SK-N-SH (cell line): ENCODE data around the gene FMR1. TPM values are rescaled to one million over a fixed set of nuclear protein-coding genes. Genes with fewer than 3 reads are reported as not detected.

Source experiments
- CTCF ChIA-PET: fragments of 300-600, 350-600 bp; formaldehyde crosslinking; extraction: SDS; loops from one replicate; lab custom pipeline; 2021; lab: Yijun Ruan, JAX
- POLR2A ChIA-PET: fragments of 350-600 bp; sonication (Branson Sonifier 250); formaldehyde crosslinking; extraction: SDS; loops from one replicate; lab custom pipeline; 2020; ENCODE audit warnings: antibody characterized with exemption, inconsistent platforms; lab: Yijun Ruan, JAX
- DNase-seq: peaks from one replicate; pipeline ENCODE4 v3.0.0; 2012
- H2AFZ ChIP-seq: fragments of 200-600 bp; sonication (generic); 2 replicates; pipeline ENCODE4 v1.8.1; 2016; ENCODE audit warnings: antibody characterized with exemption, mild to moderate bottlenecking, low read depth
- H3F3A ChIP-seq: fragments of 200-600 bp; sonication (generic); replicated peaks from 2 replicates; pipeline ENCODE3; 2016; ENCODE audit warnings: antibody characterized with exemption, mild to moderate bottlenecking; ENCODE audit not compliant: insufficient read depth
- H3K27ac ChIP-seq, 2 experiments: fragments of 200-500 bp in 1 of 2; fragments of 200-600 bp in 1 of 2; sonication (Bioruptor generic) in 1 of 2; sonication (generic), shearing (Covaris generic) in 1 of 2; 2 replicates each; pipeline versions ENCODE4 v1.5.1 to v1.6.1; 2014 to 2016; ENCODE audit warnings: low read depth in 2 of 2, inconsistent platforms in 1 of 2, low read length in 1 of 2, mild to moderate bottlenecking in 1 of 2, mixed read lengths in 1 of 2
- H3K27me3 ChIP-seq: fragments of 200-600 bp; sonication (generic), shearing (Covaris generic); 2 replicates; pipeline ENCODE4 v1.6.1; 2016; ENCODE audit warnings: mixed run types; ENCODE audit not compliant: insufficient read depth
- H3K36me3 ChIP-seq, 2 experiments: fragments of 200-500 bp in 1 of 2; fragments of 200-600 bp in 1 of 2; sonication (Bioruptor generic) in 1 of 2; sonication (generic) in 1 of 2; replicated peaks in 1 of 2; 2 replicates each; pipeline versions ENCODE3 to v1.5.1; 2014 to 2016; ENCODE audit warnings: low read length in 1 of 2, mild to moderate bottlenecking in 1 of 2; ENCODE audit not compliant: insufficient read depth in 2 of 2, control insufficient read depth in 1 of 2
- H3K4me1 ChIP-seq, 2 experiments: fragments of 200-500 bp in 1 of 2; fragments of 200-600 bp in 1 of 2; sonication (Bioruptor generic) in 1 of 2; sonication (generic), shearing (Covaris generic) in 1 of 2; 2 replicates each; pipeline versions ENCODE4 v1.5.1 to v1.6.1; 2014 to 2016; ENCODE audit warnings: low read depth in 1 of 2, low read length in 1 of 2, mixed run types in 1 of 2; ENCODE audit not compliant: insufficient read depth in 2 of 2, control insufficient read depth in 1 of 2
- H3K4me2 ChIP-seq: fragments of 200-600 bp; sonication (generic), shearing (Covaris generic); 2 replicates; pipeline ENCODE4 v1.6.1; 2017; ENCODE audit warnings: mixed run types
- H3K4me3 ChIP-seq, 2 experiments: fragments of 200-500 bp in 1 of 2; fragments of 200-600 bp in 1 of 2; sonication (Bioruptor generic) in 1 of 2; sonication (generic), shearing (Covaris generic) in 1 of 2; 2 replicates each; pipeline versions ENCODE4 v1.5.1 to v1.8.1; 2014 to 2016; ENCODE audit warnings: low read depth in 2 of 2, inconsistent platforms in 1 of 2, low read length in 1 of 2, mild to moderate bottlenecking in 1 of 2, mixed read lengths in 1 of 2, moderate library complexity in 1 of 2
- H3K79me2 ChIP-seq: fragments of 200-600 bp; sonication (generic); 2 replicates; pipeline ENCODE4 v1.8.1; 2017; ENCODE audit warnings: mild to moderate bottlenecking; ENCODE audit not compliant: insufficient read depth
- H3K9ac ChIP-seq: fragments of 200-600 bp; sonication (generic); 2 replicates; pipeline ENCODE4 v1.6.1; 2017; ENCODE audit warnings: mixed run types
- H3K9me2 ChIP-seq: fragments of 200-600 bp; sonication (generic); 2 replicates; pipeline ENCODE4 v1.6.1; 2017; ENCODE audit warnings: mixed run types
- H3K9me3 ChIP-seq: fragments of 200-600 bp; sonication (generic); 2 replicates; pipeline ENCODE4 v1.6.1; 2017; ENCODE audit warnings: mixed run types, mild to moderate bottlenecking, moderate library complexity
- H4K20me1 ChIP-seq: fragments of 200-600 bp; sonication (generic); 2 replicates; pipeline ENCODE4 v1.6.1; 2017; ENCODE audit warnings: mild to moderate bottlenecking, mixed run types; ENCODE audit not compliant: insufficient read depth
- CHD2 ChIP-seq: fragments of 150-350 bp; IDR thresholded peaks from 2 replicates; pipeline ENCODE4 v1.6.1; 2018; ENCODE audit warnings: low read length; ENCODE audit not compliant: partially characterized antibody
- EP300 ChIP-seq, 2 experiments: IDR thresholded peaks; 2 replicates each; pipeline versions ENCODE4 v1.4.0 to v1.6.1; 2012; ENCODE audit warnings: borderline replicate concordance in 1 of 2, low read depth in 1 of 2, low read length in 1 of 2
- EZH2phosphoT487 ChIP-seq: fragments of 200-600 bp; sonication (generic); IDR thresholded peaks from 2 replicates; pipeline ENCODE4 v1.6.1; 2017; ENCODE audit warnings: low read depth, mixed run types, mild to moderate bottlenecking, antibody characterized with exemption, moderate library complexity, borderline replicate concordance
- FOSL2 ChIP-seq: IDR thresholded peaks from 2 replicates; pipeline ENCODE4 v1.4.0; 2012; ENCODE audit warnings: low read depth, mild to moderate bottlenecking, moderate library complexity, borderline replicate concordance
- GABPA ChIP-seq: IDR thresholded peaks from 2 replicates; pipeline ENCODE4 v1.4.0; 2012; ENCODE audit warnings: low read depth, mild to moderate bottlenecking
- IRF3 ChIP-seq: fragments of 150-350 bp; IDR thresholded peaks from 2 replicates; pipeline ENCODE4 v1.6.1; 2016; ENCODE audit warnings: mild to moderate bottlenecking, low read depth, low read length
- NRF1 ChIP-seq: IDR thresholded peaks from 2 replicates; pipeline ENCODE4 v1.6.1; 2012; ENCODE audit warnings: low read depth, mild to moderate bottlenecking, low read length
- RAD21 ChIP-seq: IDR thresholded peaks from 2 replicates; pipeline ENCODE4 v1.6.1; 2012; ENCODE audit warnings: mild to moderate bottlenecking, low read length
- REST ChIP-seq: IDR thresholded peaks from 2 replicates; pipeline ENCODE4 v1.6.1; 2012; ENCODE audit warnings: mild to moderate bottlenecking, low read depth, low read length, moderate library complexity
- RXRA ChIP-seq: IDR thresholded peaks from 2 replicates; pipeline ENCODE4 v1.4.0; 2012; ENCODE audit warnings: low read depth, mild to moderate bottlenecking, borderline replicate concordance
- SIN3A ChIP-seq: IDR thresholded peaks from 2 replicates; pipeline ENCODE4 v1.6.1; 2012; ENCODE audit warnings: low read depth, mild to moderate bottlenecking, low read length, moderate library complexity, borderline replicate concordance
- ZBTB33 ChIP-seq: IDR thresholded peaks from 2 replicates; pipeline ENCODE4 v1.4.0; 2012; ENCODE audit warnings: low read depth, borderline replicate concordance
- WGBS: methylation state at CpG from one replicate; pipeline ENCODE4 v1.1.6; 2017; ENCODE audit warnings: low lambda C conversion rate; 5-methylcytosine and 5-hydroxymethylcytosine counted together
- polyA plus RNA-seq, 3 experiments: library from polyadenylated mRNA; depleted of rRNA; stranded (reverse); fragments of >200 nt; gene quantifications; 2 replicates each; pipeline ENCODE4 v1.2.3, GENCODE V29; 2012

FMR1 gene
- polyA plus RNA-seq, 1 of the 3 experiments (the other 2 are of a cell fraction): 7.8 TPM

- CTCF ChIA-PET: interaction anchor here (1.1 kb wide), 1 partner anchor 1560 kb away, joined by 4 read pairs; no protein-coding TSS in a partner anchor
- POLR2A ChIA-PET: no interaction called here
Observed at GRCh38 chrX:147910607-147911006, 1.1 kb upstream of the FMR1 start.

More at GRCh38 chrX:147910607-147911006, 1.1 kb upstream of the FMR1 start:
- TF ChIP-seq EZH2phosphoT487: no peak
- TF ChIP-seq REST: no peak
- no peak for TF ChIP-seq FOSL2
- no peak for TF ChIP-seq CHD2
- no peak for TF ChIP-seq RAD21
- TF ChIP-seq NRF1: no peak
- no peak for TF ChIP-seq IRF3
- no peak for TF ChIP-seq GABPA
- no peak for TF ChIP-seq RXRA
- no peak for TF ChIP-seq SIN3A
- TF ChIP-seq ZBTB33: no peak
- no peak for TF ChIP-seq EP300 (IDR thresholded peaks at IDR 0.05; ENCODE audit: borderline replicate concordance in 1 of 2, low read depth in 1 of 2, low read length in 1 of 2)
- H3K9ac ChIP-seq: no peak overlapping the region
- no peak overlapping the region for H3K27ac ChIP-seq
- H3K79me2 ChIP-seq: peaks cover 31% of the 10 kb centered on the region
- H2AFZ ChIP-seq: no peak overlapping the region
- no peak for DNase-seq
- no peak overlapping the region for H3K4me2 ChIP-seq
- H3F3A ChIP-seq: no peaks in the 10 kb centered on the region
- no peaks in the 10 kb centered on the region for H3K36me3 ChIP-seq
- peaks cover 0 to 4% of the 10 kb centered on the region in 2 experiments; a peak in 2 of 4 replicates for H3K4me1 ChIP-seq
- H3K9me3 ChIP-seq: no peaks in the 10 kb centered on the region
- H3K9me2 ChIP-seq: no peaks in the 10 kb centered on the region
- H3K27me3 ChIP-seq: no peaks in the 10 kb centered on the region
- H4K20me1 ChIP-seq: peaks cover 25% of the 10 kb centered on the region
- H3K4me3 ChIP-seq: no peak overlapping the region
- WGBS: 48% methylated on average over 9 of the region's 9 CpGs
